PC-9 (cell line): ENCODE results near the gene TIAM2.

Experiments
- CTCF ChIP-seq: fragments of 200-600 bp; sonication (generic); conservative IDR thresholded peaks from 2 replicates; pipeline ENCODE4 v1.6.1; 2017; ENCODE audit warnings: mixed run types, antibody characterized with exemption, mild to moderate bottlenecking, moderate library complexity
- EZH2 ChIP-seq: fragments of 200-600 bp; sonication (generic); IDR thresholded peaks from 2 replicates; pipeline ENCODE4 v1.8.0; 2017; ENCODE audit warnings: antibody characterized with exemption, low read depth

- TF ChIP-seq CTCF: no peak
- no peak for TF ChIP-seq EZH2
Observed at GRCh38 chr6:155004576-155005372, 9.7 kb downstream of the TIAM2 start.
